DLD1 (cell line): ENCODE measurements around the gene EHD3.
"Not testable (repeated sequence)": the region's sequence is repeated elsewhere in the genome, so short reads cannot be mapped to it uniquely, and the experiment has no call there.

Experiments
- in situ Hi-C: cut with HindIII; loops from 2 replicates; pipeline ENCODE4 v1.10.0; 2017; ENCODE audit warnings: low sequenced_read_pairs

Gene EHD3

DNA sequence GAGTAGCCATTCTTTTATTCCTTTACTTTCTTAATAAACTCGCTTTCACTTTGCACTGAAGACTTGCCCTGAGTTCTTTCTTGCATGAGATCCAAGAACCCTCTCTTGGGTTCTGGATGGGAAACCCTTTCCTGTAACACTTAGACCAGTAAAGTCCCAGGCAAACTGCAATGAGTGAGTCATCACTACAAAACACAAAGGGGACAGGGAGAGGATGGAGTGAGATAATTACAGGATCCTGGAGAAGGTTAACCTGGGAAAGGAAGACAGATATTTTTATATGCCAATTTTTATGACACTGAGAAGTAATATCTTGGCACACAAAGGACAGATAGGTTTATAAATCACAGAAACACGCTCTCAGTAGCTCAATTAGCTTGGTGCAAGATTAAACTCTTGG is 48.7 kb downstream of the EHD3 start:
- in situ Hi-C loops = no loop called here

DNA sequence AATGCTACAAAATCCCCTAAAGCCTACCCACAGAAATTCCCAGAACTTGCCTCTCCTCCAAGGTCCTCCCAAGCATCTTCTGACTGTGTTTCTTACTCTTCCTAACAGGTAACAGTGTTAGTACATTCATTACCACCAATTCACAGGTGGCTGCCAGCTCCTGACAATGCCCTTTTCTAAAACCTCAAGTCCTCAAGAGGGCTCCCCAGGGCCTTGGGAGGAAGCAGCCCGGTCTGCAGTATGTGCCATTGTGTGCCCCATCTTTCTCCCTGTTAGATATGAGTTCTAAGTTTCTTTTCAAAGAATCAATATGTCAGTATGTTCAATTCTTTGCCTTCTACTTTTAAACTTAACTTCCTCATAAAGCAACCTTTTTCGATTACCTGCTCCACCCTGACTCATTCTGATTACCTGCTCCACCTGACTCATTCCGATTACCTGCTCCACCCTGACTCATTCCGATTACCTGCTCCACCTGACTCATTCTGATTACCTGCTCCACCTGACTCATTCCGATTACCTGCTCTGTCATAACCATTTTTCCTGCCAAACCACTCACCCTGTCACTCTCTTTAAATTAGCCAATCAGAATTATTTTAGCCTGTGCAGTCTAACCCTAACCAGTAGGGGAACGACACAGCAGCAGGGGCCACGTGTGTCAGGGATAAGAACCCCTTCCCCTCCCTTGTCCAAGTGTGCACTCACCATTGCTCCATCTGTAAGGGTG is 49.4 kb downstream of the EHD3 start:
- in situ Hi-C loops = not testable (repeated sequence)

DNA sequence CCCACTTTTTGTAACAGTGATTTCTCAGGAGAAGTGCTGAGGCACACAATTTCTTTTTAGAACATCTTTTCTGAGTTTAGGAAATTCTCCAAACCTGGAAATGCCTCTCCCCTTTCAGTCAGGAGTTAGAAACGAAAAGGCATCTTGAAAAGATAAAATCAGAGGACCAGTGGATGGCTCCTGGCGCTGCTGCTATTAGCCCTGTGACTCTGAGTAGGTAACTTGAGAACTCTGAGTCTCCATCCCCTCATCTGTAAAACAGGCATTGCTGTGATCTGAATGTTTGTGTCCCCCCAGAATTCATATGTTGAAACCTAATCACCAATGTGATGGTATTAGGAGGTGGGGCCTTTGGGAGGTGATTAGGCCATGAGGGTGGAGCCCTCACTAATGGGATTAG is 50.2 kb downstream of the EHD3 start:
- in situ Hi-C loops = no loop called here

DNA sequence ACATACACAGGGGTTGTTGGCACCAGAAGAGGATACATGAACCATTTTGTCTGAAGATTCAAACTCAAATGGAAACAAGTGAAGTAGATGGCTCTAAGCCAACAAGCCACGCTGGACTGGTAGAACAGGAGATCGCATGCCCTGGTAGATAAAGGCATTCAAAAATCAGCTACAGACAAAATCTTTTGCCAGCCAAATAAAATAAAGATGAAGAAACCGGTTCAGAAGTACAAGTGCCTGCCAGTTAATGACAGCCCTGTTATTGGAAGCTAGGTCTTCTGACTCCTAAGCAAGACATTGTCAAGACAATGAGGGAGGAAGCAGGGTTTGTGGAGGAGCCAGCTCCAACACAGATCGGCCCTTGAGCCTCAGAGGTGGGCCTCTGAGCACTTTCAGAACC is 52.3 kb downstream of the EHD3 start:
- in situ Hi-C loops = no loop called here

DNA sequence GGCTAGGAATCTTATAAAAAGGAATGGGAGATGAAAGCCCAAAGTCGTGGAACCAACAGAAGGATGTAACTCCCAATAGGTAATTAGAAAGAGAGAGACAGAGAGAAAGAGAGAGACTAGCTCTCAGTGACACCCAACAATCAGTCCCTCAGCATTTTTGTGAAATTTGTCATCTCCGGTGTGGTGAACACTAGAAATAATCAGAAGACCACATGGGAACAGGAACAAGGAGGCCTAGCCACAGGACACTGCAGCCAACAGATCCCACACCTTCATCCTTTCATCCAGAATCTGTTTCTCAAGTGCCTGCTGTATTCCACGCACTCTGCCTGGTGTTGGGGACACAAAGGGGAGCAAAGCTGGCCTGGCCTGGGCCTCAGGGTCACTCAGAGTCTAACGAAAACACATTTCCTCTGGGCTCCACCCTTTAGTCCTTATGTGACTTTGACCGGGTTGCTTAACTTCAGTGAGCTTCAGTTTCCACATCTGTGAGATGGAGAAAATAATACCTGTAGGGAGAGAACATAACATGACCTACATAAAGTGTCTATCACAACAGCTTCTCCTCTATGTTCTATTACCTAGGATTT is 53.1 kb downstream of the EHD3 start:
- in situ Hi-C loops = no loop called here

DNA sequence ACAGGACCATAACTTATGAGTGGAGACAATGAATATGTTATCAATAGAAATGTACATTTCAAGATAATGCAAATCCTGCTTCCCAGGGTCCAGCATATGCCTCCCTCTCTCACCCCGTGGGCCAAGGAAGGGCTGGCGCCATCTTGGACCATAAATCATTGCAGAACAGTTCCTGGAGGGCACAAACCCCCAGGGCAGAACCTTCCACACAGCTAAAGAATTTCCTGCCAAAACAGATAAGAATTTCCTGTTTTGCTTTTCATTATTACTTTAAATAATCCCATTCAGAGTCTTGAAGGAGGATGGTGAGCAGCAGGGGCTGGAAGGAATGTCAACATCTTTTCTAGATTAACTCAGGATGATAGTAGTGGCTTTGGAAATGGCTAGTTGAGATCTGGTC is 53.7 kb downstream of the EHD3 start:
- in situ Hi-C loops = no loop called here

DNA sequence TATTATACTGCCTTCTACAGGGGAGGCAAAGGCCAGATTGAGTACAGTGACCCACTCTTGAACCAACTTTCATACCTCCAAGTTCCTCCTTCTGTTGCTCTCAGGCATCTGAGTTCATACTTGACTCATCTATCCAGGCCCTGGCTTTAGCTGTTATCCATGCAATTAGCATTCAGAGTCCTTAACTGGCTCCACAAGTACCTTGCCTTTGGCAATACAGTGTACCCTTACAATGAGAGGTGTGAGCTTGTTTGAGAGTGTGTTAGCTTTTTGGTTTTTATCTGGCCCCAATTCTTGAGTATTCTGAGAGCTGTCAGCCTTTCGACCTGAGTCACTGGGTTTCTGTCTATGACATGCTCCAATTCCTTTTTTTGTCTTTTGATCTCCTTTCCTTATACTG is 60.2 kb downstream of the EHD3 start:
- in situ Hi-C loops = no loop called here

DNA sequence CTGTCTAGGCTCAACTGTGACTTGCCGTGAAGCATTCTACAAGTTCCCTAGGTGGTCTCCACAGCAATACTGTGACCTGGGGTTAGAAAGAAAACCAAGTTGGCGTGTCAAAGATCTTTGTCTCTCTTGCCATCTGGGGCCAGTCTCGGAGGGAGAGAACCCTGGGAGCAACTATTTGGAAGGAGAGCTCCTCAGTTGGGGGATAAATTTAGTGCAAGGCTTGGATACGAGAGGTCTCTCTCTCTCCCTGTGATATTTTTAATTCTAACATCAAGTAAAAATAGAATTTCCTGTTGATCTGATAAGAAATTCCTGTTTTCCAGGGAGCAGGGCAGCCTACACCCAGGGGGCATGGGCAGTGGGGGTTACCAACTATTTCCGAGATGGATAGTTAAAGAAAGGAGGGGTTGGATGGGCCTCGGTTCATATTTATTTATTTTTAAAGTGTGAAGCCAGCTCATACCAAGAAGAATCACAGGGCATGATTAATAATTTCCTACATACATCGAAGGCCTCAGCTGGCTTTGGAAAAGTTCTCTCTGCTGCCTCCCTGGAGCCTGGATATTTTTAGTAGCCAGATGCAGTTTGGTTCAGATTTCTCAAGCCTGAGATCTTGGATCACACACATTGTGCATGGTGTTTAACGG is 62.8 kb downstream of the EHD3 start:
- in situ Hi-C loops = no loop called here

DNA sequence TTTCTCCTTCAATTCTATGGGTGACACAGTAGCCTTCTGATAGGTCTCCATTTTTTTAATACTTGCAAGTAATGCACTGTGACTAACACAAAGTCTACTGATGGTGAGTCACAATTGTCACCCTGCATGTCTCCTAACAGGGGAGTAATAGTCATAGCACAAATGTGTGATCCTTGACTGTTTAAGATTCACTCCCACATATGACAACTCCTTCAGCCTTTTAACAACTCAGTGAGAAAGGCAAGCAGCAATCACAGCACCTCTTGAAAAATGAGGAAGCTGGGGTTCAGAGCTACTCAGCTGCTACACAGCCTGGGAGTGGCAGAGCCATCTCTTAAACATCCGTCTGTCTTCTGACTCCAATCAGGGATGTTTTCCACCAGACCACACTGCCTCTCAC is 63.8 kb downstream of the EHD3 start:
- in situ Hi-C loops = no loop called here

DNA sequence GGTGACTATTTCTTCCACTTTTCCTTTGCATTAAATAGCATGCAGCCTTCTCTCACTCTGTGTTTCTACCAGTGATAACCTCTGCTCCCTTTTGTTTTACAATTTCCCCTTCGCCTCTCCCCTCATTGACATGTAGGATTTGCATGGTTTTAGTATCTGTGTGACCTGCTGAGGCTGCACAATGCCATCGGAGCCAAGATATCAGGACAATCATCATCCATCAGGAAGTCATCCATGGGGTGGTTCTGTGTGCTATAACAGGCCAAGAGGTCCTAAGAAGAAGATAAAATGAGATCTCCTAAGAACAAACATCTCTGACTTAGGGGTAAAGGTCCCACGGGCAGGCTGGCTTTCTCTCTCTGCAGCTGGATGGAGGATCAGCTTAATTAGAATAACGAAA is 65.6 kb downstream of the EHD3 start:
- in situ Hi-C loops = no loop called here

DNA sequence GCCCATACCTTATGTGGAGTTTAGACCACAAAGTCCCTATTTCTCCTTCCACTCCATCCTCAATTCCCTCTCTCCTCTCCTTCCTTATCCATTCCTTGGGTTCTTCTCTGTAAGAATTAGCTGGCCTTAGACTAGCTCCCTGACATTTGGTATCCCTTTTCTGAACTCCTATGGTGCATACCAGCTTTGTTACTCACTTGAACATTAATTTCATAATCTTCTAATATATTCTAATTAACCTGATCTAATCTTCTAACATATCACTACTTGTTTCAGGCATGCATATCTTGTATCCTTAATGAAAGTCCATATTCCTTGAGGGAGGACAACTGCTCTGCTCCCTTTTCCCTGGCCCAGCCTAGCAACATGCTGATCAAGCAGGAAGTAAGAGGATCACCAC is 66.4 kb downstream of the EHD3 start:
- in situ Hi-C loops = no loop called here

DNA sequence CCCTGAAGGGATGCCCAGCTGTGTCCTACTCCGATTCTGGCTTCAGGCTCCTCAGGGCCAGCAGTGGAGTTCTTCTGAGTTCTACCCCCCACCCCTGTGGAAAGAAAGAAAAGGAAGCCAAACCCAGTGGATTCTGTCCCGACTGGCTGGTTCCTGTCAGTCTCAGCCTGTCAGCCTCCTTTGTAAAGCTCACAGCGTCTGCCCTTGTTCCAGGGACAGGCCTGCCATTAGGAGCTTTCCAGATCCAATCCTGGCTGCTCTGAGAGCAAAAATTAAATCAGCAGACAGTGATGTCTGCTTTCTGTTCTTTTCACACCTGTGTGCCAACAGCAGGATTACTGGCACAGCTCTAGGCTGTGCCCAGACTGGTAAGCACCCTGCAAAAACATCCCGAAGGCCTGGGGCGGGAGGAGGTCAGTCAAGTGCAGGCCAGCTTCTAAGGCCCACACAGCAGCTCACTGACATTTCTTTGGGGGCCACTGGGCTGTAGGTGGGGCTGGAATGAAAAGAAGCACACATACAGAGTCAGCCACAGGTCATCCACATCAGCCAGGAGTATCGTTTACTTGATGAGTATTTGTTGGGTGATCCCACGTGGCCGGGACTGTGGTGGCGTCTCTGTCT is 69.1 kb downstream of the EHD3 start:
- in situ Hi-C loops = no loop called here

DNA sequence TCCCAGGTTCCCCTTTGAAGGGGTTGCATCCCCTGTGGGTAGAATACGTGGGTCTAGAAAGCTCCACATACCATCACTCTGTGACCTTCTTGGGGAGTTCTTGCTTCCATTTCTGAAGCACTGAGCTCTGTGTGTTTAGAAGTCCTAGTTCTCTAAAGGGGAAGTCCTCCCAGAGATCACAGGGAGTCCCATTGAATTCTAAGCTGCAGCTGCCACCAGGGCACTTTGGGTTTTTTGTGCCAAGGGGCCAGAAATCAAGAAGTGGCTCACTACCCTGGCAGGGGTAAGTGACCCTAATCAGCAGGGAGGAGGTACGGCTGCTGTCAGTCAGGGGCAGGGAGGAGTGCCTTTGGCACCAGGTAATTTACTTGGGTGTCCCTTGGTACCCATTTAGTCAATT is 70.9 kb downstream of the EHD3 start:
- in situ Hi-C loops = no loop called here

DNA sequence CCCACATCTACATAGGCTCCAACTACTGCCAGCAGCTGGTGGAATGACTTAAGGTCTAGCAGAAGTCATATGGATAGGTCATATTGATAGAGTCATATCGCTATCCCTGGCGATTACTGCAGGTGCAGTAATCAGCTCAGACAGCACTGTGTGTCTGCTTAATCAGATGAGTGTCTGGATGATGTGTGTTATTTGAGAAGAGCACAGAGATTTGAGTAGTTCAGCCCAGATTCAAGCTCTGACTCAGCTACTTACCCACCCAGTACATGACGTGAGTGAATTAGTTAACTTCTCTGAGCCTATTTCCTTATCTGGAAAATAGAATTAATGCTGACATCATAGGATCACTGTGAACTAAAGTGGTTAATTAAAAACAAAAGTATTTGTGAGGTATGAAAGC is 78.9 kb downstream of the EHD3 start:
- in situ Hi-C loops = no loop called here

DNA sequence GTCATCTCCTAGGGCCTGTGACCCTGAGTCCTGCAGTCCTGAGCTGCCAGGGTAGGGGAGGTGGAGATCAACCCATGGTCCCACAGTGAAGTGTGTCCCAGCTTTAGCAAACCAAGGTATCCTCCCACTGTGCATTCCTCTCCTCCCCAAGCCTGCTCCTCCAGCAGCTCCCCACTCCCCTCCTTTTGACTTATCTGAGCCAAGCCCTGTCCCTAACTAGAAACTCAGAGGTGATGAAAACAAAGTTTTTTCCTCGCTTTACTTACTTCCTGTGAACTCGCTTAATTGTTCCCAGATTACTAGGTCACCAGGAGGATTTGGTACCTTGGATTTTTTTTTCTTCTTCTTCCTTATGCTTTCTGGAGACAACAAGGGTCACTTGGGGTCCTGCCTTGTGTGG is 80.8 kb downstream of the EHD3 start:
- in situ Hi-C loops = no loop called here

DNA sequence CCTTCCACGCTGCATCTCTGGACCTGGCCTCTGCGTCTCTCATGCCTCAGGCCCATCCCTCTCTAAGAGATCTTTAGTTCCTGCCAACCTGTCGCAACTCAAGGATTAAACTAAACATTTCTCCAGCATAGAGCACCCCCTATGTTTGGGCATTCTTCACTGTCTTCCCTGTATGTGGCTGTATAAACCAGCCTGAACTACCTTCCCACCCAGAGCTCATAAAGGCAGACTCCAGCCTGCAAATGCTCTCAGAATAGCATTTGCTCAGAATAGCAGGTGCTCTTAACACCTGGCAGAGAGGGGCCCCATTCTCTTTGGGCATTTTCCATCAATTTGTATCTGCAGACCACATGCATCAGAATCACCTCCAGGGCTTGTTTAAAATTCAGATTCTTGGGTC is 83.4 kb downstream of the EHD3 start:
- in situ Hi-C loops = no loop called here

DNA sequence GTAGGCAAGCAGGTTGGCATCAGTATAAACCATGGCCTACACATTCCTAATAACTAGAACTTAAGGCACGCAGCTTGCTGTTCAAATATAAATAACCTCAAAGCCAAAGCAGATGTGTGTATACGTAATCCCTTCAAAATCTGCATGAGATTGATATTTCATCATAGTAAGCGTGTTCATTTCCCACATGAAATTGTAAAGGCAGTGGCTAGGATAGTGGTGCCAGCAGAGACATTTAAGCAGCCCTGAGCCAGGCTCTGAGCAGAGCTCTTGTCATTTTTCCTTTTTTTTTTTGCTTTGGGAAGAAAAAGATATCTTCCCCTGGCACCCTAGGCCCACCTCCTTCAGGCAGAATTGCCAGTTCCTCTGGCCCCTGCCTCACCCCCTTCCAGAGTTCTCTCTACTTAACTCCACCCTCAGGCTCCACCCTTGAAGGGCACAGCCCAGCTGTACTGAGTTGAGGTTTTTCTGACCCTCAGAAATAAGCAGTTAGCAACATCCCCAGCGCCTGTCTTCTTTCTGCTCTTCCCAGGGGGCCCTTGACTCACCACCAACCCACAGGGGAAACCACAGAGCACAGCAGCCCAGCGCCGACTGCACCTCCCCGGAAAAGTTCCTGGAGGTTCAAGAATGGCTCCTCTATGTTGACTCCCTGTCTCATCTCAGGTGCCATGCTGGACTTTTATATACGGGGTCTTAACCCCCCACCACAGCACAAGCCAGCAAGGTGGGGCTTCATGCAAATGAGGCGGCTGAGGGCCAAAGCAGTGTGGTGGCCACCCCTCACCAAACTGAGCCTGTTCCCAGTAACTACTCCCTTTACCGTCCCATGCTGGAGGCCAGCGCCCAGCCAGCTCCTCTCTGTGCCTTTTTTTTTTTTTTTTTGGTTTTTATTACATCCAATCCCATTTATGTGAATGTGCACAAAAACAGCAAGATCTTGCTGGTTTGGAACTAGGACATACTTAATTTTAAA is 84.7 kb downstream of the EHD3 start:
- in situ Hi-C loops = no loop called here
